SK-N-SH (cell line): ENCODE results near the gene BTBD7. TPM values are rescaled to one million over a fixed set of nuclear protein-coding genes. Genes with fewer than 3 reads are reported as not detected.

Experiments used
- CTCF ChIA-PET: fragments of 300-600, 350-600 bp; formaldehyde crosslinking; extraction: SDS; loops from one replicate; lab custom pipeline; 2021; lab: Yijun Ruan, JAX
- POLR2A ChIA-PET: fragments of 350-600 bp; sonication (Branson Sonifier 250); formaldehyde crosslinking; extraction: SDS; loops from one replicate; lab custom pipeline; 2020; ENCODE audit warnings: antibody characterized with exemption, inconsistent platforms; lab: Yijun Ruan, JAX
- DNase-seq: peaks from one replicate; pipeline ENCODE4 v3.0.0; 2012
- H2AFZ ChIP-seq: fragments of 200-600 bp; sonication (generic); 2 replicates; pipeline ENCODE4 v1.8.1; 2016; ENCODE audit warnings: antibody characterized with exemption, mild to moderate bottlenecking, low read depth
- H3F3A ChIP-seq: fragments of 200-600 bp; sonication (generic); replicated peaks from 2 replicates; pipeline ENCODE3; 2016; ENCODE audit warnings: antibody characterized with exemption, mild to moderate bottlenecking; ENCODE audit not compliant: insufficient read depth
- H3K27ac ChIP-seq, 2 experiments: fragments of 200-500 bp in 1 of 2; fragments of 200-600 bp in 1 of 2; sonication (Bioruptor generic) in 1 of 2; sonication (generic), shearing (Covaris generic) in 1 of 2; 2 replicates each; pipeline versions ENCODE4 v1.5.1 to v1.6.1; 2014 to 2016; ENCODE audit warnings: low read depth in 2 of 2, inconsistent platforms in 1 of 2, low read length in 1 of 2, mild to moderate bottlenecking in 1 of 2, mixed read lengths in 1 of 2
- H3K27me3 ChIP-seq: fragments of 200-600 bp; sonication (generic), shearing (Covaris generic); 2 replicates; pipeline ENCODE4 v1.6.1; 2016; ENCODE audit warnings: mixed run types; ENCODE audit not compliant: insufficient read depth
- H3K36me3 ChIP-seq, 2 experiments: fragments of 200-500 bp in 1 of 2; fragments of 200-600 bp in 1 of 2; sonication (Bioruptor generic) in 1 of 2; sonication (generic) in 1 of 2; replicated peaks in 1 of 2; 2 replicates each; pipeline versions ENCODE3 to v1.5.1; 2014 to 2016; ENCODE audit warnings: low read length in 1 of 2, mild to moderate bottlenecking in 1 of 2; ENCODE audit not compliant: insufficient read depth in 2 of 2, control insufficient read depth in 1 of 2
- H3K4me1 ChIP-seq, 2 experiments: fragments of 200-500 bp in 1 of 2; fragments of 200-600 bp in 1 of 2; sonication (Bioruptor generic) in 1 of 2; sonication (generic), shearing (Covaris generic) in 1 of 2; 2 replicates each; pipeline versions ENCODE4 v1.5.1 to v1.6.1; 2014 to 2016; ENCODE audit warnings: low read depth in 1 of 2, low read length in 1 of 2, mixed run types in 1 of 2; ENCODE audit not compliant: insufficient read depth in 2 of 2, control insufficient read depth in 1 of 2
- H3K4me2 ChIP-seq: fragments of 200-600 bp; sonication (generic), shearing (Covaris generic); 2 replicates; pipeline ENCODE4 v1.6.1; 2017; ENCODE audit warnings: mixed run types
- H3K4me3 ChIP-seq, 2 experiments: fragments of 200-500 bp in 1 of 2; fragments of 200-600 bp in 1 of 2; sonication (Bioruptor generic) in 1 of 2; sonication (generic), shearing (Covaris generic) in 1 of 2; 2 replicates each; pipeline versions ENCODE4 v1.5.1 to v1.8.1; 2014 to 2016; ENCODE audit warnings: low read depth in 2 of 2, inconsistent platforms in 1 of 2, low read length in 1 of 2, mild to moderate bottlenecking in 1 of 2, mixed read lengths in 1 of 2, moderate library complexity in 1 of 2
- H3K79me2 ChIP-seq: fragments of 200-600 bp; sonication (generic); 2 replicates; pipeline ENCODE4 v1.8.1; 2017; ENCODE audit warnings: mild to moderate bottlenecking; ENCODE audit not compliant: insufficient read depth
- H3K9ac ChIP-seq: fragments of 200-600 bp; sonication (generic); 2 replicates; pipeline ENCODE4 v1.6.1; 2017; ENCODE audit warnings: mixed run types
- H3K9me2 ChIP-seq: fragments of 200-600 bp; sonication (generic); 2 replicates; pipeline ENCODE4 v1.6.1; 2017; ENCODE audit warnings: mixed run types
- H3K9me3 ChIP-seq: fragments of 200-600 bp; sonication (generic); 2 replicates; pipeline ENCODE4 v1.6.1; 2017; ENCODE audit warnings: mixed run types, mild to moderate bottlenecking, moderate library complexity
- H4K20me1 ChIP-seq: fragments of 200-600 bp; sonication (generic); 2 replicates; pipeline ENCODE4 v1.6.1; 2017; ENCODE audit warnings: mild to moderate bottlenecking, mixed run types; ENCODE audit not compliant: insufficient read depth
- CHD2 ChIP-seq: fragments of 150-350 bp; IDR thresholded peaks from 2 replicates; pipeline ENCODE4 v1.6.1; 2018; ENCODE audit warnings: low read length; ENCODE audit not compliant: partially characterized antibody
- ELF1 ChIP-seq: IDR thresholded peaks from 2 replicates; pipeline ENCODE4 v1.4.0; 2012
- EP300 ChIP-seq, 2 experiments: IDR thresholded peaks; 2 replicates each; pipeline versions ENCODE4 v1.4.0 to v1.6.1; 2012; ENCODE audit warnings: borderline replicate concordance in 1 of 2, low read depth in 1 of 2, low read length in 1 of 2
- EZH2phosphoT487 ChIP-seq: fragments of 200-600 bp; sonication (generic); IDR thresholded peaks from 2 replicates; pipeline ENCODE4 v1.6.1; 2017; ENCODE audit warnings: low read depth, mixed run types, mild to moderate bottlenecking, antibody characterized with exemption, moderate library complexity, borderline replicate concordance
- FOSL2 ChIP-seq: IDR thresholded peaks from 2 replicates; pipeline ENCODE4 v1.4.0; 2012; ENCODE audit warnings: low read depth, mild to moderate bottlenecking, moderate library complexity, borderline replicate concordance
- GATA2 ChIP-seq: sonication (generic); formaldehyde crosslinking; IDR thresholded peaks from 2 replicates; pipeline ENCODE4 v1.5.0; 2020; ENCODE audit warnings: mild to moderate bottlenecking, missing genetic modification reagents
- JUND ChIP-seq: IDR thresholded peaks from 2 replicates; pipeline ENCODE4 v1.4.0; 2012
- MEF2A ChIP-seq: IDR thresholded peaks from 2 replicates; pipeline ENCODE4 v1.4.0; 2012; ENCODE audit warnings: low read depth, borderline replicate concordance
- MXI1 ChIP-seq: IDR thresholded peaks from 2 replicates; pipeline ENCODE4 v1.6.1; 2012; ENCODE audit warnings: mild to moderate bottlenecking, low read depth, low read length, improper control_type of control experiment
- POLR2AphosphoS5 ChIP-seq: IDR thresholded peaks from 2 replicates; pipeline ENCODE4 v1.6.1; 2012; ENCODE audit warnings: low read depth, low read length
- RAD21 ChIP-seq: IDR thresholded peaks from 2 replicates; pipeline ENCODE4 v1.6.1; 2012; ENCODE audit warnings: mild to moderate bottlenecking, low read length
- RCOR1 ChIP-seq: fragments of 150-350 bp; IDR thresholded peaks from 2 replicates; pipeline ENCODE4 v1.6.1; 2017; ENCODE audit warnings: antibody characterized with exemption, low read length
- SIN3A ChIP-seq: IDR thresholded peaks from 2 replicates; pipeline ENCODE4 v1.6.1; 2012; ENCODE audit warnings: low read depth, mild to moderate bottlenecking, low read length, moderate library complexity, borderline replicate concordance
- TAF1 ChIP-seq: IDR thresholded peaks from 2 replicates; pipeline ENCODE4 v1.6.1; 2012; ENCODE audit warnings: low read depth, mild to moderate bottlenecking, low read length, moderate library complexity, borderline replicate concordance
- TEAD4 ChIP-seq: IDR thresholded peaks from 2 replicates; pipeline ENCODE4 v1.4.0; 2012; ENCODE audit warnings: mild to moderate bottlenecking, borderline replicate concordance; ENCODE audit not compliant: insufficient read depth
- YY1 ChIP-seq: IDR thresholded peaks from 2 replicates; pipeline ENCODE4 v1.4.0; 2012; ENCODE audit warnings: low read depth, mild to moderate bottlenecking
- WGBS: methylation state at CpG from one replicate; pipeline ENCODE4 v1.1.6; 2017; ENCODE audit warnings: low lambda C conversion rate; 5-methylcytosine and 5-hydroxymethylcytosine counted together
- polyA plus RNA-seq, 3 experiments: library from polyadenylated mRNA; depleted of rRNA; stranded (reverse); fragments of >200 nt; gene quantifications; 2 replicates each; pipeline ENCODE4 v1.2.3, GENCODE V29; 2012
- TF ChIP-seq, protein P1 (sequence below): IDR thresholded peaks from 2 replicates; pipeline ENCODE4 v1.6.1; 2012; ENCODE audit warnings: mild to moderate bottlenecking, low read depth, low read length, moderate library complexity
- TF ChIP-seq, protein P2 (sequence below): IDR thresholded peaks from 2 replicates; pipeline ENCODE4 v1.4.0; 2012; ENCODE audit warnings: low read depth, borderline replicate concordance
- TF ChIP-seq, protein P3 (sequence below): fragments of 150-350 bp; IDR thresholded peaks from 2 replicates; pipeline ENCODE4 v1.6.1; 2017; ENCODE audit warnings: antibody characterized with exemption, low read length, low read depth, borderline replicate concordance
- TF ChIP-seq, protein P4 (sequence below): fragments of 200-600 bp; sonication (generic); IDR thresholded peaks from 2 replicates; pipeline ENCODE4 v1.6.1; 2017; ENCODE audit warnings: antibody characterized with exemption, mild to moderate bottlenecking, moderate library complexity

The BTBD7 gene
- polyA plus RNA-seq, 1 of the 3 experiments (the other 2 are of a cell fraction), result 8.6 TPM

DNA sequence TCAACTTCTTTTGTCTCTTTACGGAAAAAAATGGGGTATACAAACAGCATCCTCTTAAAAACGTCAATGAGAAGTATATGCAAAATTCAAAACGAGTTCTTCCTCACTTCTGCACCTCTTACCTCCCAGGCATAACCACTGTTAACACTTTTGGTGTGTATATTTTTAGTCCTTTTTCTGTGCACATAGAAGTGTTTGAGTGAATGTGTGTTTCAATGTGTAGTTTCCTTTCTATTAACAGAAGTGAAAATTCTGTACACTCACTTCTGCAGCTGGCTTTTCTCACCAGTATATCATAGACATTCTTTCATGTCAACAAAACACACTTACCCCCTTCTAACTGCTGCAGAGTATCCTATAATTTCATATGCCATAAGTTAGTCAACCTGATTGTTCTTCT lies 120.4 kb downstream of the BTBD7 start:
- no peak overlapping the region for H2AFZ ChIP-seq
- H3K4me3 ChIP-seq, result no peak overlapping the region
- H3F3A ChIP-seq, result peaks cover 16% of the 10 kb centered on the region
- H3K36me3 ChIP-seq, result peaks cover 31 to 52% of the 10 kb centered on the region in 2 experiments
- H3K79me2 ChIP-seq, result peaks cover 38% of the 10 kb centered on the region
- no peak overlapping the region for H3K9ac ChIP-seq
- TF ChIP-seq, protein P1, sequence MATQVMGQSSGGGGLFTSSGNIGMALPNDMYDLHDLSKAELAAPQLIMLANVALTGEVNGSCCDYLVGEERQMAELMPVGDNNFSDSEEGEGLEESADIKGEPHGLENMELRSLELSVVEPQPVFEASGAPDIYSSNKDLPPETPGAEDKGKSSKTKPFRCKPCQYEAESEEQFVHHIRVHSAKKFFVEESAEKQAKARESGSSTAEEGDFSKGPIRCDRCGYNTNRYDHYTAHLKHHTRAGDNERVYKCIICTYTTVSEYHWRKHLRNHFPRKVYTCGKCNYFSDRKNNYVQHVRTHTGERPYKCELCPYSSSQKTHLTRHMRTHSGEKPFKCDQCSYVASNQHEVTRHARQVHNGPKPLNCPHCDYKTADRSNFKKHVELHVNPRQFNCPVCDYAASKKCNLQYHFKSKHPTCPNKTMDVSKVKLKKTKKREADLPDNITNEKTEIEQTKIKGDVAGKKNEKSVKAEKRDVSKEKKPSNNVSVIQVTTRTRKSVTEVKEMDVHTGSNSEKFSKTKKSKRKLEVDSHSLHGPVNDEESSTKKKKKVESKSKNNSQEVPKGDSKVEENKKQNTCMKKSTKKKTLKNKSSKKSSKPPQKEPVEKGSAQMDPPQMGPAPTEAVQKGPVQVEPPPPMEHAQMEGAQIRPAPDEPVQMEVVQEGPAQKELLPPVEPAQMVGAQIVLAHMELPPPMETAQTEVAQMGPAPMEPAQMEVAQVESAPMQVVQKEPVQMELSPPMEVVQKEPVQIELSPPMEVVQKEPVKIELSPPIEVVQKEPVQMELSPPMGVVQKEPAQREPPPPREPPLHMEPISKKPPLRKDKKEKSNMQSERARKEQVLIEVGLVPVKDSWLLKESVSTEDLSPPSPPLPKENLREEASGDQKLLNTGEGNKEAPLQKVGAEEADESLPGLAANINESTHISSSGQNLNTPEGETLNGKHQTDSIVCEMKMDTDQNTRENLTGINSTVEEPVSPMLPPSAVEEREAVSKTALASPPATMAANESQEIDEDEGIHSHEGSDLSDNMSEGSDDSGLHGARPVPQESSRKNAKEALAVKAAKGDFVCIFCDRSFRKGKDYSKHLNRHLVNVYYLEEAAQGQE, result no peak
- no peak for TF ChIP-seq MEF2A
- TF ChIP-seq SIN3A, result no peak
- no peak for TF ChIP-seq ELF1
- no peak for TF ChIP-seq POLR2AphosphoS5
- TF ChIP-seq, protein P2, sequence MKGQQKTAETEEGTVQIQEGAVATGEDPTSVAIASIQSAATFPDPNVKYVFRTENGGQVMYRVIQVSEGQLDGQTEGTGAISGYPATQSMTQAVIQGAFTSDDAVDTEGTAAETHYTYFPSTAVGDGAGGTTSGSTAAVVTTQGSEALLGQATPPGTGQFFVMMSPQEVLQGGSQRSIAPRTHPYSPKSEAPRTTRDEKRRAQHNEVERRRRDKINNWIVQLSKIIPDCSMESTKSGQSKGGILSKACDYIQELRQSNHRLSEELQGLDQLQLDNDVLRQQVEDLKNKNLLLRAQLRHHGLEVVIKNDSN, result no peak
- no peak for TF ChIP-seq EP300 (IDR thresholded peaks at IDR 0.05; ENCODE audit: borderline replicate concordance in 1 of 2, low read depth in 1 of 2, low read length in 1 of 2)
- TF ChIP-seq, protein P3, sequence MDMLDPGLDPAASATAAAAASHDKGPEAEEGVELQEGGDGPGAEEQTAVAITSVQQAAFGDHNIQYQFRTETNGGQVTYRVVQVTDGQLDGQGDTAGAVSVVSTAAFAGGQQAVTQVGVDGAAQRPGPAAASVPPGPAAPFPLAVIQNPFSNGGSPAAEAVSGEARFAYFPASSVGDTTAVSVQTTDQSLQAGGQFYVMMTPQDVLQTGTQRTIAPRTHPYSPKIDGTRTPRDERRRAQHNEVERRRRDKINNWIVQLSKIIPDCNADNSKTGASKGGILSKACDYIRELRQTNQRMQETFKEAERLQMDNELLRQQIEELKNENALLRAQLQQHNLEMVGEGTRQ, result no peak
- TF ChIP-seq FOSL2, result no peak
- no peak for TF ChIP-seq YY1
- no peak for TF ChIP-seq RAD21
- no peak for TF ChIP-seq CHD2
- no peak for TF ChIP-seq TAF1
- TF ChIP-seq, protein P4, sequence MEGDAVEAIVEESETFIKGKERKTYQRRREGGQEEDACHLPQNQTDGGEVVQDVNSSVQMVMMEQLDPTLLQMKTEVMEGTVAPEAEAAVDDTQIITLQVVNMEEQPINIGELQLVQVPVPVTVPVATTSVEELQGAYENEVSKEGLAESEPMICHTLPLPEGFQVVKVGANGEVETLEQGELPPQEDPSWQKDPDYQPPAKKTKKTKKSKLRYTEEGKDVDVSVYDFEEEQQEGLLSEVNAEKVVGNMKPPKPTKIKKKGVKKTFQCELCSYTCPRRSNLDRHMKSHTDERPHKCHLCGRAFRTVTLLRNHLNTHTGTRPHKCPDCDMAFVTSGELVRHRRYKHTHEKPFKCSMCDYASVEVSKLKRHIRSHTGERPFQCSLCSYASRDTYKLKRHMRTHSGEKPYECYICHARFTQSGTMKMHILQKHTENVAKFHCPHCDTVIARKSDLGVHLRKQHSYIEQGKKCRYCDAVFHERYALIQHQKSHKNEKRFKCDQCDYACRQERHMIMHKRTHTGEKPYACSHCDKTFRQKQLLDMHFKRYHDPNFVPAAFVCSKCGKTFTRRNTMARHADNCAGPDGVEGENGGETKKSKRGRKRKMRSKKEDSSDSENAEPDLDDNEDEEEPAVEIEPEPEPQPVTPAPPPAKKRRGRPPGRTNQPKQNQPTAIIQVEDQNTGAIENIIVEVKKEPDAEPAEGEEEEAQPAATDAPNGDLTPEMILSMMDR, result no peak
- TF ChIP-seq TEAD4, result no peak
- TF ChIP-seq EZH2phosphoT487, result no peak
- TF ChIP-seq MXI1, result no peak
- TF ChIP-seq JUND, result no peak
- TF ChIP-seq GATA2 (CRISPR knock-in tag), result no peak
- no peak for TF ChIP-seq RCOR1
- peaks cover 6% of the 10 kb centered on the region in 2 experiments; a peak in 3 of 4 replicates for H3K4me1 ChIP-seq
- POLR2A ChIA-PET, result no interaction called here
- H4K20me1 ChIP-seq, result no peaks in the 10 kb centered on the region
- H3K27me3 ChIP-seq, result no peaks in the 10 kb centered on the region
- H3K27ac ChIP-seq, result no peak overlapping the region
- no peaks in the 10 kb centered on the region for H3K9me2 ChIP-seq
- DNase-seq, result no peak
- H3K9me3 ChIP-seq, result no peaks in the 10 kb centered on the region
- CTCF ChIA-PET, result no interaction called here
- WGBS, result 81% methylated on average over 3 of the region's 3 CpGs
- H3K4me2 ChIP-seq, result no peak overlapping the region
